GM12891 (cell line): ENCODE results near the gene DPYSL3.

ENCODE experiments used
- POLR2A ChIP-seq: IDR thresholded peaks from 2 replicates; pipeline ENCODE4 v1.6.1; 2011; ENCODE audit warnings: low read depth, low read length, control low read depth
- POLR2AphosphoS5 ChIP-seq: IDR thresholded peaks from 2 replicates; pipeline ENCODE4 v1.6.1; 2011; ENCODE audit warnings: low read depth, low read length, control low read depth

DNA sequence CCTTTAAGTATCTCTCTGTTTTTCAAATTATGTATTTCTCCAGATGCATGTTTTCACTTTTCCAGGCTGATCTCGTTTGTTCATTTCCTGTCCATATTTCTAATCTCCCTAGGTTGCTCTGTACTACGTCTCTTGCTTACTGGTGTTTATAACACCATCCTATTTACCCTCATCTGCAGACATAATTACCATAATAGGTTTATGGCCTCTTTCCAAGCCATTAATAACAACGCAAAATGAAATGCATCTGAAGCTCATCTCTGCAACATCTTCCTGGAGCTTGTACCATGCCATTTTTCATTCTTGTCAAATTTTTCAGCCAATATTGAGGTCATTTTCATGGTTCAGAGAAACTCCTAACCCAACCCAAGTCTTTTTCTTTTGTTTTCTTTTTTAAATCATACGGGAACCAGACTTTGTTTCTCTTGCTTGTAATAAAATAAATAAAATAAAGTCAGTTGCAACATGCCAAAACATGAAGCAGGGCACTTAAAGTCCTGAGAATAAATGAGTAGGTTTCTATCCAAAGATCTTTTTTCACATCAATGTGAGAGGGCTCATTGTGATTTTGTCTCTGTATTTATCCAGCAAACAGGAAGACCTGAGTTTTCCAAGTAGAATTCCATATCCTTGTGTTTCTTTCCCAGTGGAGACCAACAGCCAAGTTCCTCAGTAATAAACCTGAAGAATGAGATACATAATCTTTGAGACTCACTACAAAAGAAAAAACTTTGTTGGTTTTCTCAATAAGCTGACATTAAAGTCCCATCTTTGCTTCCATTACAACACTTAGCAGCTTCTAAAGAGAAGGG, 37.0 kb downstream of the DPYSL3 start:
- TF ChIP-seq POLR2A (no peak), POLR2AphosphoS5 (no peak)
